Measurements from ENCODE around the gene CCDC141.

CCDC141 gene

DNA sequence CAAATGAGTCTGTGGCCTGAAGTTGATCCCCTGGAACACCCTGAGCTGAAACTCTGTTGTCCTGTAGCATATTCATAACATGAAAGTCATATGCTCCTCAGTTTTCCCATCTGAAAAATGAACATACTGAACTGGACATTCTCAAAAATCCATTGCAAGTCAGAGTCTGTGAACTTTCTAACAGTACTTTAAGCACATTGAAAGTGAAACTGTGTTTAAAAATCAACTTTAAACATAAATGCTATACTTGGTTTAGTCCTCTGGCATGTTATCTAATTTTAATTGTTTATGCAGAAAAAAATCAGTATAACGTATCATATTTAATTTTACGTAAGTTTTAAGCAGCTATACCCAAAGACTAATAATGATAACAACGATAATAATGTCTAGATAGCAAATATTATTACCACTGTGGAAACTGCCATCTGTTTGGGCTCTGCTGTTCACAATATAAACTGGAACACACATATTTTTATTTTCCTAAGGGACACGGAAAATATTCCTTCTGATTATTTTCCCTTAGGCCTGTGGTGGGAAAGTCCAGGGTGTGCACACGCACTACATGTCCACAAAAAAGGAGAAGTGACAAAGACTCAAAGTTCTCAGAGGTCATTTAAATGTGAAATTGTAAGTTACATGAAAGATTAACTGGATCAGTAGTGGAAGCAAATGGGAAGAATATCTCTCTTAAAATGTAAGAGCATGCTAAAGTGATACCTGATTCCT is 186.6 kb downstream of the CCDC141 start:
- DNase-seq = no peak

DNA sequence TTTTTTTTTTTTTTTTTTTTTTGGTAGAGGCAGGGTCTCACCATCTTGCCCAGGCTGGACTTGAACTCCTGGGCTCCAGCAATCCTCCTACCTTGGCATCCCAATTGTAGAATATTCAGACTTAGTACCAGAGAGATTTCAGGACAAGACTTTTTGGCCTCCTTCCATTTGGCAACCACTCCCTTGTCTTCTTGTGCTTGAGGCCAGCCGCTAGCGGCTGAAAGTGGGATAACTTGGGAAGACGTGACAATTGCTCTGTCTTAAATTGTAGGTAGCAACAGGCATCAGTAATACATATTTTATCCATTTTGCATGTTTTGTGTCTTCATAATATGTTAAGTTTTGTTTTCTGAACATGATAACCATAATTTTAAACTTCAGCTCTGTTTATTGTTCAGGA is 189.4 kb downstream of the CCDC141 start:
- no peak for DNase-seq

GRCh38 chr2:178859730-178860129 is 190.2 kb downstream of the CCDC141 start:
- no peak for DNase-seq

DNA sequence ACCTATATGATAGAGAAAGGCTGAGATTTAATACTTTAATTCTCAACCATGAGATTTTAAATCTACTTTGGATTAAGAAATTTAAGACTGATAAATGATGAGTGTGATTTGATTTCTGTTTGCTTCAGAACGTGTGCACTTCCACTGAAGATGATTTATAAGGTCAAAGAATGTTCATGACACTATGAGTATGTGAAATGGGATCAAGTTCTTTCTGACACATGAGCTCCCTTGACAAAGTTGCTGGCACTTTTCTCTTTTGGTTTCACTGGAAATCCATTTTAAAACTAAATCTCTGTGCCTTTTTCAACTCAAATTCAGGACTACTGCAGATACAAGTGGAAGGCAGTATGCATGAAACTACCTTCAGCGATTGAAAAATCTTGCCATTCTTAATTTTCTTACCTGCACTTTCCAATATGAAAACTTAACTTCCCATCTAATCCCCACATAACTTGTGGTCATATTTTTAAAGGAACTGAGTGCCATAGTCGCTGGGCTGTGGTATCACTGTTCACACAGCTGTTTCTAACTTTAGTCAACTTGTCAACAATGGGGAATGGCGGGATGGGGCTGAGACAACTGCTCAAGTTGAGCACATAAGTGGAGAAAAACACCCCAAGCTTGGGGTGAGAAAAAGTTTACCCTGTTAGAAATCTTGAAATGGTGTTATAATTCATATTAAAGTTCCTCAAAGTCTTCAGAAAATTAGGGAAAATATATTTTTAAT is 190.9 kb downstream of the CCDC141 start:
- no peak for DNase-seq

DNA sequence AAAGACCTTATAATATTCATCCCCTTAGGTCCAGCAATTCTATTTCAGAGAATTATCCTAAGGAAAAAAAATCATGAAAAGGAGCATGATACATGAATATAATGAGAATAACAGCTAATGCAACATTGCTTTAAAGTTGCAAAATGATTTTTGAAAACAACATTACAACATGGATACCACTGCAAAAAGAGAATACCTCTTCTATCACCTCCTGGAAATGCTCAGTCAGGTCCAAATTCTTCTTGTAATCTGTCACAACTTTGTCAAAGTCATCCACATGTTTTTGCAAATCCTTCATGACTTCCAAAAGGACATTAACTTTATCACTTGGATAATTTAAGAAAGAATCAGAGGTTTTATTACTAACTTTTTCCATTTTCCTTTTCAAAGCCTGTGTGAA is 194.8 kb downstream of the CCDC141 start:
- DNase-seq = no peak

DNA sequence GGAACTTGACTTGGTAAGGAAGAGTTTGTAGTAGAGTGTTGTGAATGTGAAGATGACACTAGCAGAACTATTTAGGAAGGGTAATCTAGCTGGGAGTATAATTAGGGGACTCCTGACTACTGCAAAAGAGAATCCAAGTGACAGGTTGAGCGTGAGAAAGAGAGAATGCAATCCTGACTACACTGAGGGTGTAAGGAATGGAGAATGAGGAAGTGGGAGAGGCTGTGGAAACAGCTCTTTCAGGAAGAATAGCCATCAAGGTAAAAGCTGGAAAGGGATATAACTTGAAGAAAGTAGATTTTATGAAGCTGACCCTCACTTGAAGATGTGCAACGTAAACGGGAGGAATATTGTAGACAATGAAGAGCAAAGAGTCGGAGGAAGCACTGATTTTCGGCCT is 201.6 kb downstream of the CCDC141 start:
- DNase-seq = no peak

DNA sequence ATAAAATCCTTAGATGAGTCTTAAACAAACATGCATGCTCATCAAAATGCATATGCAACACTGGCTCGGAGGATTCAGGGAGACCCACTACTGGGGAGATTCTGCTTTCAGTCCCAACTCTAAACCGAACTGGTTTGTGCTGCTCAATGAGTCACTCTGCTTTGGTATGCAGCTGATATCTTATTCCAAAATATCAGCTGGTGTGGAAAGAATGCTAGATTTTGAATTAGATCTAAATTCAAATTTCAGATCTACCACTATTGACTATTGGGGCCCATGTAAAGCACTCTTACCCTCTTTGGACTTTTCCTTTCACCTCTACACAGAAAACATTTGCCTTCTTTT is 203.5 kb downstream of the CCDC141 start:
- DNase-seq = no peak

DNA sequence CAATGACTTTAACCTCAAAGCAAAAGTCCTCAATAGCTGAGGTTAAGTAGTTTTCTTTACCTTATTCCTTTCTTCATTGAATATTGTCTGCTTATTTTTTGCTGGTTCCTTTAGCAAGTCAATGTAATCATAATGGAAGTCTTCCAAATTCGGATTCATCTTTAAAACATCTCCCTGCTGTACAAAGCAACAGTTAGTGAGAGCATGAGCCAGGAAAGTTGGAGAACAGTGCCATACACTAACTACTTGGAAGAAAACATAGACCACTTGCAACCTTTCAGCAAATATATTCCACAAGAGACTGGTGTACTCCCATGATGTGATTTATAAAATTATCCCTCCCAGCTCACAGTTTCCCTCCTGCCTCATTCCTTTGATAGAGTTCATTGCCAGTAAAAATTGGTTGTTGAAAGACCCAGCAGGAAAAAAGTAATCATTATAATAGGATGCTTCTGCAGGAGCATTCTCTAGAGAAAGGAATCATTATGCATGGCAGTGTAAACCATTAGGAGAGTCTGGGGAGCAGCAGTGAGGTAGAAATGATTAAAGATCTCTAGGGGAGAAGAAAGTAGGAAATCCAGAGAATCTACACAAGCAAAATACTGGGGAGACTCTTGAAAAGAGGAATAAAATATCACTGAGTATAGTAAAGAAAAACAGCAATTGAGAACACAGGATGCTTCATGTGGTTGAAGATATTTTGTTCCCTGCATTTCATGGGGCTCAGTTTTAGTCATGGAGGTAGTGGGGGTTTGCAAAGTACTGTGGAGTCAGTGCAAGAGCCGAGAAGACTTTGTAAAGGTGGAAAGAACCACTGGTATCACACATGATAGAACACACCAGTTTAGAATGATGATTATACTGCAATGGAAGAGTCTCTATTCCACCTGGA is 204.1 kb downstream of the CCDC141 start:
- DNase-seq = no peak

DNA sequence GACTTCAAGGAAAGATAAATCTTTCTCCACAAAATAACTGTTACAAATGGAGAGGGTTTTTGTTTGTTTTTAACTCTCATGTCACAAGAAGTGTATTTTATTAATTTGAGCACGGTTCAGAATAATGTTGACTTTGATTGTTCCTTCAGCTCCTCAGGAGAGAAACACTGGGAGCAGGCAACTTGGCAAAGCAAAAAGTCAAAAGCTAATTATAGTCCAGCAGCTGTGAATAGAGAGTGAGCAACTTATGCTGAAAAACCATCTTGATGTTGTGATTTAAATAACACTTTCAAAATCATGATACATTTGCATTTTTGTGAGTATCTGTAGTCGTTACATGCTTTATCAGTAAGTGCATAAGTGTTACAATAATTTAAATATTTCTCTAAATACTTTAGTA is 205.2 kb downstream of the CCDC141 start:
- no peak for DNase-seq

DNA sequence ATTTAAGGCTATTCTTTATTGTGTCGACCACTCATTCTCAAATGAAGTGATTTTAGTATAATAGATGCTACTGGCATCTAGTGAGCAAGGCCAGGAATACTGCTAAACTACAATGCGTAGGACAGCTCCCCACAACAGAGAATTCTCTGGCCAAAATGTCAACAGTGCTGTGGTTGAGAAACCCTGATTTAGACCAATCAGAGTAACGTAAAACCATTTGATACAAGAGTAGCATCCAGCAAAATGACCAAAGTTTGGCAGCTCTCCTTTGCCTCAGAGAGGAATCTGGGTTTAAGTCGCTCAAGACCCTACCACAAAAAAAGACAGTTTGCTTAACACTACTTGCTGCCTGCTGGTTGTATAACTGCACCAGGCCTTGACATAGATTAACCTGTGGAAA is 205.7 kb downstream of the CCDC141 start:
- DNase-seq = no peak

DNA sequence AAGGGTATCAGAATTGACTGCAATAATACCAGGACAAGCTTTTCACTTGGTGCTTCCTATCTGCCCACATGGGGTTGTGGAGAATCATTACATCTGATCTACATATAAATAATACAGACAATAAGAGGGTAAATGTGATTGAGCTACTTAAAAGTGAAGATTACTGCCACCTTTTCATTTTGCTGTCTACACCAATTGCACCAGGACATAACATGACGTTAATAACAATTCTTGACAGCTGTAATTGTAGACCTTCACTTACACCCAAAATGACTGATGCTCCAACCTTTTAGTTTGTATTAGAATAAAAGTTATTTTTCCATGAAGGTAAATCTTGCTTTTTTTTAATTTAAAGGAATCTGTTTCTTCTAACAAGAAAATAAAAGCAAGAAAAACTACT is 206.2 kb downstream of the CCDC141 start:
- no peak for DNase-seq

DNA sequence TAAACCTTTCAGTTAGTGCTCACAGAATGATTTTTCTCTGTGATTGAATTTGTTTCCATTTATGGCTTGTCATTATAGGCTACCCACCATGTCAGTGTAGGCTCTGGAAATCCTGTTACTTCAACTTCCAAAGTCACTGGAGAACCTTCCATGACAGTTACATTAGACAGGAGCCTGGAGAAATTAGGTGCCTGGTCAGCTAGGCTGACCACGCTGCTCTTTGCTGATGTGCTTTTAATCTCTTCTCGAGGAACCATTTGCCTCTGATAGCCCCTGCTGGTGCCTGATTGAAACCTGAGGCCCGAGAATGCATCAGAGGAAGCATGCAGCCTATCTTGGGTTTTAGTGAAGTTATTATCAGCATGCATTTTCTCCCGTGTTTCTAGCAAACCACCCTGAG is 213.1 kb downstream of the CCDC141 start:
- DNase-seq = no peak

GRCh38 chr2:178834086-178834485 is 215.9 kb downstream of the CCDC141 start:
- DNase-seq = no peak

GRCh38 chr2:178833382-178833781 is 216.6 kb downstream of the CCDC141 start:
- no peak for DNase-seq

DNA sequence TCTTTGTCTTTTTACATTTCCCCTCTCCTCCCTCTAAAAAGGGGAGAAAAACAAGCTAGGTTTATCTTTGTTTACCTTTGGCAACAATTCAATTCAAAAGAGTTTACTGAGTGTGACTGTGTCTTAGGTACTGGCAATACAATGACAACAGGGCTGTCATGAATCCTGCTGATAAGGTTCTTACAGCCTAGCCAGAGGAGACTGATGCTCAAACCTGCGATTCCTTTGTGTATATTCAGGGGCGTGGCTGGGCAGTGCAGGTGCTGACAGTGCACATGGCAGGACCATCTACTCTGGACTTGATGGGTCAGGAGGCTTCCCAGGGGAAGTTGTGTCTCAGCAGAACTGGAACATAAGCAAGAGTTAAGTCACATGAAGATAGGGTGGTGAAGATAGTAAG is 219.5 kb downstream of the CCDC141 start:
- peak; percentile 49 for DNase-seq

GRCh38 chr2:178829981-178830380 is 220.0 kb downstream of the CCDC141 start:
- DNase-seq = no peak

- no peak for DNase-seq
These were observed 220.5 kb downstream of the CCDC141 start for GRCh38 chr2:178829299-178829960.

DNA sequence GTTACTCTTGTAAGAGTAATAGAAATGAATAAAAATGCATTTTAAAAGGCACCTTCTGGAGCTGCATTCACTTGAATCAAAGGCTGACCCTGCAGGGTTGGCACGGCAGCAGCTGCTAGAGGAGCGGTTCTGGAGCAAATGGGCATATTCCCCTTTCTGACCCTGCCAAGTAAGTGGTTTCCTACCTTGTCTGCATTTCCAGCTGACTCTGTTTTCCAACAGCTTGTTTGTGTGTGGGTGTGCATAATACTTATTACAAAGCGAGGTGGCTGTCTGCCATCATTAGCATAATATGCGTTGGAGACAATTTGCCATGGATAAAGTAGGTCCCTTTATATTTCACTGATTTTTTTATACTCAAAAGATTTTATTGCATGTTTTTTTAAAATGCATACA is 221.5 kb downstream of the CCDC141 start:
- DNase-seq = no peak

- DNase-seq = no peak
These were observed 222.0 kb downstream of the CCDC141 start for GRCh38 chr2:178827739-178828485.

GRCh38 chr2:178827111-178827510 is 222.8 kb downstream of the CCDC141 start:
- no peak for DNase-seq

DNA sequence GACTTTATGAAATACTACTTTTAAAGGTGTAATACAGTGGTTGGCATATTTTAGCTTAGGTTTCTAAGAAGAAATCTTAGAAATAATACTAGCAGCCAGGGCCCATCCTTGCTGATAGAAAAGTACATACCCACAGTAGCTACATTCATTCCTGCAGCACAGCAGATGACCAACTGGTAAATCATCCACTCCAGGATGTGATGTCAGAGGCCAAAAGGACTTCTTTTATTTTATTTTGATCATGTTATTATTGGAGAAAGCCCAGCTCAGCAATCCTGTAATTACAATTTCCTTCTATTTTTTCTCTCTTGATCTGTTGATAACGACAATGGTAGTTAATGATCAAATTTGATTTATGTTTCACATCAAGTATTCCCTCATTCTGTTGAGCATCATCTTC is 224.8 kb downstream of the CCDC141 start:
- DNase-seq = no peak

GRCh38 chr2:178824181-178824580 is 225.8 kb downstream of the CCDC141 start:
- no peak for DNase-seq

- no peak for DNase-seq
These were observed 229.9 kb downstream of the CCDC141 start for GRCh38 chr2:178819992-178820391.

Measured in NCI-H748 treated with DMSO at 0.1 percent for 48 hours (cell line).